MM.1S (cell line): Measurements from ENCODE around the gene SPACA6.

Experiments used
- EZH2 ChIP-seq: fragments of 300-600 bp; sonication (generic); optimal IDR thresholded peaks from 2 replicates; pipeline ENCODE3; 2017; ENCODE audit warnings: low read depth, mild to moderate bottlenecking, antibody characterized with exemption, low read length, mixed read lengths
- EZH2phosphoT487 ChIP-seq: fragments of 300-600 bp; sonication (generic); IDR thresholded peaks from 2 replicates; pipeline ENCODE4 v1.6.1; 2018; ENCODE audit warnings: antibody characterized with exemption, low read length
- TF ChIP-seq, protein P1 (sequence below): fragments of 300-600 bp; sonication (generic); IDR thresholded peaks from 2 replicates; pipeline ENCODE4 v1.5.1; 2016; ENCODE audit warnings: antibody characterized with exemption, low read length, mixed read lengths

GRCh38 chr19:51686171-51686570 is 7.0 kb upstream of the SPACA6 start:
- TF ChIP-seq, protein P1, sequence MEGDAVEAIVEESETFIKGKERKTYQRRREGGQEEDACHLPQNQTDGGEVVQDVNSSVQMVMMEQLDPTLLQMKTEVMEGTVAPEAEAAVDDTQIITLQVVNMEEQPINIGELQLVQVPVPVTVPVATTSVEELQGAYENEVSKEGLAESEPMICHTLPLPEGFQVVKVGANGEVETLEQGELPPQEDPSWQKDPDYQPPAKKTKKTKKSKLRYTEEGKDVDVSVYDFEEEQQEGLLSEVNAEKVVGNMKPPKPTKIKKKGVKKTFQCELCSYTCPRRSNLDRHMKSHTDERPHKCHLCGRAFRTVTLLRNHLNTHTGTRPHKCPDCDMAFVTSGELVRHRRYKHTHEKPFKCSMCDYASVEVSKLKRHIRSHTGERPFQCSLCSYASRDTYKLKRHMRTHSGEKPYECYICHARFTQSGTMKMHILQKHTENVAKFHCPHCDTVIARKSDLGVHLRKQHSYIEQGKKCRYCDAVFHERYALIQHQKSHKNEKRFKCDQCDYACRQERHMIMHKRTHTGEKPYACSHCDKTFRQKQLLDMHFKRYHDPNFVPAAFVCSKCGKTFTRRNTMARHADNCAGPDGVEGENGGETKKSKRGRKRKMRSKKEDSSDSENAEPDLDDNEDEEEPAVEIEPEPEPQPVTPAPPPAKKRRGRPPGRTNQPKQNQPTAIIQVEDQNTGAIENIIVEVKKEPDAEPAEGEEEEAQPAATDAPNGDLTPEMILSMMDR, result no peak
- no peak for TF ChIP-seq EZH2
- no peak for TF ChIP-seq EZH2phosphoT487
